ENCODE data around the gene ASS1.
"Not testable (repeated sequence)": the region's sequence is repeated elsewhere in the genome, so short reads cannot be mapped to it uniquely, and the experiment has no call there.

The ASS1 gene

DNA sequence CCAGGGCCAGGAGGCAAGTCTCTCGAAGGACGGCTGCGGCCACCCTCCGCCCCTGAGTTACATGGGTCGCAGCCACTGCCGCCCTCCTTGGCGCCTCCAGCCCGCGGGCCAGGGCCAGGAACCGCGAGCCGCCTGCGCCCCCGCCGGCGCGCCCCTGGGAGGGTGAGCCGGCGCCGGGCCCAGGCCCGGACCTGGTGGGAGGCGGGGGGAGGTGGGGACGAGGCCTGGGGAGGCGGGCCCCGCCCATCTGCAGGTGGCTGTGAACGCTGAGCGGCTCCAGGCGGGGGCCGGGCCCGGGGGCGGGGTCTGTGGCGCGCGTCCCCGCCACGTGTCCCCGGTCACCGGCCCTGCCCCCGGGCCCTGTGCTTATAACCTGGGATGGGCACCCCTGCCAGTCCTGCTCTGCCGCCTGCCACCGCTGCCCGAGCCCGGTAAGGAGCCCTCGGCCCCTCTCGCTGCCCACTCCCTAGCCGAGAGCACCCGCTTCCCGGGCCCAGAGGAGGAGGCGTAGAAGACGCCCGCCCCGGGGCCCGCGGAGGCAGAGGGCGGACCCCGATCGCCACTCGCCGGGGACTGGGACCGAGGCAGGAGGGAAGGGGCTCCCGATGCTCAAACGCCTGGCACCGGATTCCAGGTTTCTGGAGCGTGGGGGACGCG, at the start of gene ASS1:
TSS of gene ASS1 (plus strand) at position 397 of the 657 bp plus-strand sequence. CDS start 7,268 bp downstream, outside the sequence.
- peak in 1 of 2 donors; percentile 23 for DNase-seq (ENCODE audit: extremely low read depth in 1 of 2, low read depth in 1 of 2)

DNA sequence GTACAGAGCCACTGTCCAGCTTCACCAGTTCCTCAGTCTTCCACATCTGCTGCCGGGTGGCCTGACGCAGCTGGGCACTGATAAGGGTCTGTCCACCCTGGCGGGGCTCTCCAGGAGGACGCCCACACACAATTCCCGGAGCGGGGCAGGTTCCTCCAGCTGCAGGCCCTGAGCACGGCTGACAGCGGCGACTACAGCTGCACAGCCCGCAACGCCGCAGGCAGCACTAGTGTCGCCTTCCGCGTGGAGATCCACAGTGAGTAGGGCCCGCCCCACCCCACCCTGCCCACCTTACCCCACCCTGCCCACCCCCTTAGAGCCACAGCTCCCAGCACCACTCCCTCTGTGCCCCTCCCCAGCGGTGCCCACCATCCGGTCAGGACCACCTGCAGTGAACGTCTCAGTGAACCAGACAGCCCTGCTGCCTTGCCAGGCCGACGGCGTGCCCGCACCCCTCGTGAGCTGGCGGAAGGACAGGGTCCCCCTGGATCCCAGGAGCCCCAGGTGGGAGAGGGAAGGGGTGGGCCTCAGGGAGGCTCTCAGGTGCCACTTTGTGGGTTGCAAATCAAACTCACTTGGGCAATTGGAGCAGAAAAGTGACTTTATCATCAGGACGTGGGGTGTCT, 48.8 kb upstream of the ASS1 start:
- no peak for DNase-seq (ENCODE audit: extremely low read depth in 1 of 2, low read depth in 1 of 2)

GRCh38 chr9:130396581-130396980, 48.2 kb upstream of the ASS1 start:
- no peak for DNase-seq (ENCODE audit: extremely low read depth in 1 of 2, low read depth in 1 of 2)

GRCh38 chr9:130398487-130399240, 46.1 kb upstream of the ASS1 start:
- no peak for DNase-seq (ENCODE audit: extremely low read depth in 1 of 2, low read depth in 1 of 2)

- DNase-seq (ENCODE audit: extremely low read depth in 1 of 2, low read depth in 1 of 2) = no peak
Measured at GRCh38 chr9:130399768-130400167, 45.0 kb upstream of the ASS1 start.

DNA sequence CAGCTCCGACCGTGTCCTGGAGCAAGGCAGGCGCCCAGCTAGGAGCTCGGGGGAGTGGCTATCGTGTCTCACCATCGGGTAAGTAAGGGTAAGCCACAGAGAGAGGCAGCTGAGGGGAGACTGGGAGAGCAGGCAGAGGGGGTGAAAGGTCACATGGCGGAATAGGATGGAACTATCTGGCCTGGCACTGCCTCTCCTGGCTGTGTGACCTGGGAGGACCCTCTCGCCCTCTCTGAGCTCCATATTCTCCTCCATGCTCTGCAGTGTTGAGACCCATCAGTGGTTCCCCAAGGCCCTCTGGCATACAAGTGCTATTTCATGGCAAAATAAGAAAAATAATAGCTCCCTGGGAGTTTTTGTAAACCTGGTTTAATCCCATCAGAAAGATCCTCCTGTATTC, 43.9 kb upstream of the ASS1 start:
- DNase-seq (ENCODE audit: extremely low read depth in 1 of 2, low read depth in 1 of 2) = no peak

- DNase-seq (ENCODE audit: extremely low read depth in 1 of 2, low read depth in 1 of 2) = not testable (repeated sequence)
Measured at GRCh38 chr9:130401742-130402141, 43.0 kb upstream of the ASS1 start.

GRCh38 chr9:130402243-130402642, 42.5 kb upstream of the ASS1 start:
- no peak for DNase-seq (ENCODE audit: extremely low read depth in 1 of 2, low read depth in 1 of 2)

GRCh38 chr9:130402645-130403440, 41.9 kb upstream of the ASS1 start:
- no peak for DNase-seq (ENCODE audit: extremely low read depth in 1 of 2, low read depth in 1 of 2)

- no peak for DNase-seq (ENCODE audit: extremely low read depth in 1 of 2, low read depth in 1 of 2)
Measured at GRCh38 chr9:130405657-130406257, 39.0 kb upstream of the ASS1 start.

DNA sequence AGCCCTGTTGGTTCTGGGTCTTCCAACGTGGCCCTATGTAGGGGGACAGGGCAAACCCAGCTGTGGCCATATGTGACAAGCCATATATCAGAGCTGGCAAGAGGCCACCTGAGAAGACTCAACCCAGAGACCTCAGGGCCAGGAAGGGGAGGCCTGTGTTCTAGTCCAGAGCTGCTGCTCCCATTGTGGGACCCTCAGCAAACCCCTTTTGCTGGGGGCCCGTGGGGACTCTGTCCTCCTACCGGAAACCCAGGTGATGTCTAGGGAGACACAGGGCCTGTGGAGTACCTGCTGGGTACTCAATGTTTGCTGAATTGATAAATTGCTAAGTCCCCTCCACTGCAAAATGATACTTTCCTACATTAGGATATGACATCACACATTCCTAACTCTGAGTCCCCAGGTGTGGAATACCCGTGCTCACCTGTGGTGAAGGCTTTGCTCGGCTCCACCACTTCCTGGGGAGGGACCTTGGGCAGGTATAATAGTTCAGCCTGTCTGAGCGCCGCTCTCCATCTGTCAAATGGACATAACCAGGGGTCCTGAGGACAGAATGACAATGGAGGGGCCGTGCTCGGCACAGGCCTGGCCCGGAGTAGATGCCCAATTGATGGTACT, 38.4 kb upstream of the ASS1 start:
- DNase-seq (ENCODE audit: extremely low read depth in 1 of 2, low read depth in 1 of 2) = no peak

DNA sequence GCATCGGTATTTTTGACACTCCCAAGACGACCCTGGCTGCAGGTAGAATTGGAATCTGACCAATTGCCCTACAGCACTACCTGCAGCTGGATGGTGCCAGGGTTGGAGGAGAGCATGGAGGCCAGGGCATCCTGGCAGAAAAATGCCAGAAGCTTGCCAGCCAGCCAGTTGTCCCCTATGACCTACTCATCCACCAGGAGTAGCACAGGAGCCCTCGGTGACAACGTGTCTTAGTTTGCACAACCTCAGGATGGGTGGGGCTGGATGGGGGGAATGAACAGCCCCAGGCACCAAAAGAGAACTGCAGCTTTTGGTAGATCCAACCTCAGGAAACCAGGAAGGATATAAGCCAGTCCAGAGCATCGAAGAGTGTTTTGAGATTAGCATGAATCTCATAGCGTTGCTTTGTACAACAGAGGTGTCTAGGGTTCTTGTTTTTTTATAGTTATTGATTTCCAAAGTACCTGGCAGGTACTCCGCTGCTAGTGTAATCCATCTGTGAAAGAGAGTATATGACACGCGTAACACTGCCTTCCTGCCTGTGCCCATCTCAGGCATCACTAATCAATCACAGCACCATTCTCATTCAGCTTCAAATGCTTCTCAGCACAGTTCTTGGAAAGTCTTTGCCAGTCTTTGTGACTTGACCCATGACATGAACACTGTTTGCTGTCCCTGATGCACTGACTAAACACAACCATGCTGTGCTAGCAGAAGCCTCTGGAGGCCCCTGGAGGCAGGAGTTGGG, 36.7 kb upstream of the ASS1 start:
- no peak for DNase-seq (ENCODE audit: extremely low read depth in 1 of 2, low read depth in 1 of 2)

GRCh38 chr9:130408669-130409068, 36.1 kb upstream of the ASS1 start:
- DNase-seq (ENCODE audit: extremely low read depth in 1 of 2, low read depth in 1 of 2) = no peak

DNA sequence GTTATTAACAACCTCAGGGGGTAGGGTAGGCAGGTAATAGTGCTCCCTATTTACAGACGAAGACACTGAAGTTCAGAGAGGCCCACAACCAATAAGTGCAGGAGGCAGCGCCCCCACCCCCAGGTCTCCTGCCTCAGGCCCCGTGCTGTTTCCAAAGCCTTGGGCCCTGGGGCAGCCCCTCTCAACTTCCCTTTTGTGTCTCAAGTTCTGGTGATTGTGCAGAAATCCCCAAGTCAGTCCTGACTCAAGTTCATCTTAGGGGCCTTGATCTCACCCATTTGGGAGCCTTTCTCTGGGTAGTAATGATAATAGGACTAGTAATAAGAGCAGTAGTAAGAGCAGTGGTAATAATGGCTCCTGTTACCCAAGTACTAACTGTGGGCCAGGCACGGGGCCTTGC, 35.5 kb upstream of the ASS1 start:
- no peak for DNase-seq (ENCODE audit: extremely low read depth in 1 of 2, low read depth in 1 of 2)

GRCh38 chr9:130410443-130410842, 34.3 kb upstream of the ASS1 start:
- DNase-seq (ENCODE audit: extremely low read depth in 1 of 2, low read depth in 1 of 2) = no peak

- no peak for DNase-seq (ENCODE audit: extremely low read depth in 1 of 2, low read depth in 1 of 2)
Measured at GRCh38 chr9:130411566-130411915, 33.2 kb upstream of the ASS1 start.

DNA sequence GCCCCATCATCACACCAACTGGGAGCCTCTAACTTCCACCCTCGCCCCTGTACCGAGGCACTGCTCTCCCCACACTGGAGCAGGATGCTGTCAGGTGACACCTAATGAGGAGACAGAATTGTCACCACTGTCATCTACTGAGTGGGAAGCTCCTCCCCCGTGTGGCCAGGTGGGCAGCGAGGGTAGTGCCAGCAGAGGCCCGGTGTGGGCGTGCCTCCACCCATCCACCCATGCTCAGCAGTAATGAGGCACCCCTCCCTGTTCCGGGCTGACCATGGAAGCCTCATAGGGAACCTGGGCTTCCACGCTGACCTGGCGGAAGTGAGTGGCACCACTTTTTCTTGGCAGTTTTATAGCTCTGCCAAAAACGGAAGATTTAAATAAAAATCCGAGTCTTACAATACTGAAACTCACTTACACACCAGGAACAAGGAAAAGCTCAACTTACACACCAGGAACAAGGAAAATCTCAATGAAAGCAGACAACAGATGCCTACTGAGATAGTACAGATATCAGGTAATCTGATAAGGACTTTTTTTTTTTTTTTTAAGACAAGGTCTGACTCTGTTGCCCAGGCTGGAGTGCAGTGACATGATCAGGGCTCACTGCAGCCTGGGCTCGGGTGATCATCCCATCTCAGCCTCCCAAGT, 30.6 kb upstream of the ASS1 start:
- no peak for DNase-seq (ENCODE audit: extremely low read depth in 1 of 2, low read depth in 1 of 2)

- DNase-seq (ENCODE audit: extremely low read depth in 1 of 2, low read depth in 1 of 2) = no peak
Measured at GRCh38 chr9:130414910-130415746, 29.6 kb upstream of the ASS1 start.
